Calu3 (cell line): Measurements from ENCODE around the gene RALGPS1. TPM values are rescaled to one million over a fixed set of nuclear protein-coding genes. Genes with fewer than 3 reads are reported as not detected.

ENCODE experiments used
- BruUV-seq: library from RNA; stranded (reverse); fragments of 400-500 nt; replicated peaks from 2 replicates; lab custom pipeline; 2021; lab: Mats Ljungman, UMichigan
- CTCF ChIA-PET: fragments of 300-600 bp; sonication (Branson Sonifier 250); formaldehyde crosslinking; loops from one replicate; lab custom pipeline; 2022; ENCODE audit warnings: antibody characterized with exemption; lab: Charles Lee
- DNase-seq: peaks from one replicate; pipeline ENCODE4 v3.0.0; 2022
- H3K27ac Mint-ChIP-seq: one replicate; pipeline ENCODE4 v1.8.0; 2022; ENCODE audit warnings: mixed read lengths; ENCODE audit not compliant: unreplicated experiment
- H3K27me3 Mint-ChIP-seq: one replicate; pipeline ENCODE4 v1.8.0; 2022; ENCODE audit warnings: mixed read lengths; ENCODE audit not compliant: unreplicated experiment
- H3K36me3 Mint-ChIP-seq: one replicate; pipeline ENCODE4 v1.8.0; 2022; ENCODE audit warnings: mild to moderate bottlenecking, moderate library complexity, mixed read lengths; ENCODE audit not compliant: insufficient read depth, unreplicated experiment
- H3K4me1 Mint-ChIP-seq: one replicate; pipeline ENCODE4 v1.8.0; 2022; ENCODE audit warnings: mild to moderate bottlenecking, low read depth, mixed read lengths; ENCODE audit not compliant: unreplicated experiment
- H3K4me3 Mint-ChIP-seq: one replicate; pipeline ENCODE4 v1.8.0; 2022; ENCODE audit warnings: mild to moderate bottlenecking, low read depth, moderate library complexity, mixed read lengths; ENCODE audit not compliant: unreplicated experiment
- H3K9me3 Mint-ChIP-seq: one replicate; pipeline ENCODE4 v1.8.0; 2022; ENCODE audit warnings: low read depth, mixed read lengths; ENCODE audit not compliant: unreplicated experiment
- CTCF ChIP-seq: fragments of 200-600 bp; IDR thresholded peaks from one replicate; pipeline ENCODE4 v1.8.0; 2022; ENCODE audit warnings: antibody characterized with exemption; ENCODE audit not compliant: unreplicated experiment
- intact Hi-C: fragments of 100-400 bp; cut with micrococcal nuclease; formaldehyde crosslinking; loops from one replicate; pipeline ENCODE4 v1.10.0; 2022; ENCODE audit not compliant: unreplicated experiment
- total RNA-seq: library from RNA; stranded (reverse); gene quantifications from 2 replicates; pipeline ENCODE4 v1.2.3, GENCODE V29; 2022

RALGPS1 gene
- total RNA-seq, 1 experiment from 2014 or later, result 8.3 TPM

- Mint-ChIP-seq H3K27me3 (no peaks in the 10 kb centered on the region), H3K4me3 (no peak overlapping the region), H3K27ac (no peak overlapping the region), H3K9me3 (no peaks in the 10 kb centered on the region), H3K36me3 (no peaks in the 10 kb centered on the region), H3K4me1 (peaks cover 15% of the 10 kb centered on the region)
- CTCF ChIA-PET, result no interaction called here
- no peak for DNase-seq
- no TSS peak for BruUV-seq
- intact Hi-C loops, result no loop called here
- TF ChIP-seq CTCF, result no peak
Observed at GRCh38 chr9:127050591-127051001, 136.0 kb downstream of the RALGPS1 start.

- no peaks in the 10 kb centered on the region for H3K27me3 Mint-ChIP-seq
- no peak for DNase-seq
- no peak for TF ChIP-seq CTCF
- BruUV-seq, result no TSS peak
- no peak overlapping the region for H3K27ac Mint-ChIP-seq
- no peaks in the 10 kb centered on the region for H3K36me3 Mint-ChIP-seq
- H3K4me1 Mint-ChIP-seq, result peaks cover 15% of the 10 kb centered on the region
- H3K9me3 Mint-ChIP-seq, result no peaks in the 10 kb centered on the region
- CTCF ChIA-PET, result no interaction called here
- intact Hi-C loops, result no loop called here
- H3K4me3 Mint-ChIP-seq, result no peak overlapping the region
Observed at GRCh38 chr9:127051881-127052595, 137.5 kb downstream of the RALGPS1 start.

GRCh38 chr9:127053057-127053821, 138.7 kb downstream of the RALGPS1 start:
- no peak for DNase-seq
- H3K27me3 Mint-ChIP-seq, result no peaks in the 10 kb centered on the region
- no peak overlapping the region for H3K27ac Mint-ChIP-seq
- peaks cover 20% of the 10 kb centered on the region for H3K4me1 Mint-ChIP-seq
- H3K9me3 Mint-ChIP-seq, result no peaks in the 10 kb centered on the region
- CTCF ChIA-PET, result no interaction called here
- no peaks in the 10 kb centered on the region for H3K36me3 Mint-ChIP-seq
- intact Hi-C loops, result no loop called here
- H3K4me3 Mint-ChIP-seq, result no peak overlapping the region
- BruUV-seq, result no TSS peak
- TF ChIP-seq CTCF, result no peak

DNA sequence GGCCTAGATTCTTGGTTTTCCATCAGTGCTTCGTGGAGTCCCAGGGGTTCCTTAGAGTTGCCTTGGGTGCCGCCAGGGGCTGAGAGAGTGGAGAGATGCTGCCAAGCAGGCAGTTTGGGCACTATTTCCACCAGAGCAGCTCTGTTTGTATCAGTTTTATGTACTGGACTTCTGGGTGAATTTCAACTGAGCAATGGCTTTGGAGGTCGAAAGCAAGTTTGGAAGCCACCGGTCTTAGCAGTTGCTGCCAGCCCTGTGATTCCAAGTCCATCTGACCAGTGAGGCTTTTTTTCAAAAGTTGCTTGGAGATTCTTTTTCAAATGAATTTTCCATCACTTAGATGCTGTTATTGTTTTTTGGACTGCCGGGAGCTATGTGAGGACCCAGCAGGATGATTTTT, 139.4 kb downstream of the RALGPS1 start:
- DNase-seq, result no peak
- peaks cover 20% of the 10 kb centered on the region for H3K4me1 Mint-ChIP-seq
- intact Hi-C loops, result no loop called here
- BruUV-seq, result no TSS peak
- H3K9me3 Mint-ChIP-seq, result no peaks in the 10 kb centered on the region
- no peak for TF ChIP-seq CTCF
- no peak overlapping the region for H3K27ac Mint-ChIP-seq
- CTCF ChIA-PET, result no interaction called here
- H3K4me3 Mint-ChIP-seq, result no peak overlapping the region
- no peaks in the 10 kb centered on the region for H3K27me3 Mint-ChIP-seq
- no peaks in the 10 kb centered on the region for H3K36me3 Mint-ChIP-seq
